Kidney (tissue), 14 donors: ENCODE measurements around the gene LCN2. TPM values are rescaled to one million over a fixed set of nuclear protein-coding genes. Genes with fewer than 3 reads are reported as not detected.
A peak's percentile ranks its signal among the peaks of the same experiment; 100 is the strongest.

Source experiments
- DNase-seq, 5 donors: peaks; one replicate each; pipeline ENCODE4 v3.0.0-alpha.2; 2013 to 2020
- FAIRE-seq: peaks from 2 replicates; lab custom pipeline; 2012; peaks lifted over from hg19 to GRCh38; lab: Jason Lieb, UNC
- H3K27ac ChIP-seq, 2 donors: one replicate each; pipeline ENCODE4 v1.7.0; 2013; ENCODE audit warnings: low read depth in 2 of 2, low read length in 2 of 2, inconsistent platforms in 1 of 2
- H3K27me3 ChIP-seq: one replicate; pipeline ENCODE4 v1.7.1; 2013; ENCODE audit warnings: low read length, inconsistent platforms; ENCODE audit not compliant: control insufficient read depth, insufficient read depth
- H3K36me3 ChIP-seq, 3 donors: one replicate each; pipeline versions ENCODE4 v1.7.0 to v1.7.1; 2013; ENCODE audit warnings: low read length in 3 of 3, control low read depth in 1 of 3, inconsistent platforms in 1 of 3; ENCODE audit not compliant: insufficient read depth in 3 of 3, control insufficient read depth in 2 of 3
- H3K4me1 ChIP-seq, 3 donors: one replicate each; pipeline versions ENCODE4 v1.7.0 to v1.7.1; 2013; ENCODE audit warnings: low read length in 3 of 3, inconsistent platforms in 1 of 3, low read depth in 1 of 3; ENCODE audit not compliant: control insufficient read depth in 2 of 3, insufficient read depth in 2 of 3
- H3K4me3 ChIP-seq, 3 donors: one replicate each; pipeline versions ENCODE4 v1.7.0 to v1.8.1; 2013; ENCODE audit warnings: low read length in 3 of 3, control low read depth in 1 of 3, inconsistent platforms in 1 of 3
- H3K9ac ChIP-seq, 3 donors: one replicate each; pipeline versions ENCODE4 v1.7.0 to v1.7.1; 2013; ENCODE audit warnings: low read length in 3 of 3, control low read depth in 1 of 3, inconsistent platforms in 1 of 3
- H3K9me3 ChIP-seq, 3 donors: one replicate each; pipeline versions ENCODE4 v1.7.0 to v1.7.1; 2013; ENCODE audit warnings: low read length in 3 of 3, control low read depth in 1 of 3, inconsistent platforms in 1 of 3; ENCODE audit not compliant: control insufficient read depth in 2 of 3, insufficient read depth in 1 of 3
- CTCF ChIP-seq: IDR thresholded peaks from 3 replicates; pipeline ENCODE4 v1.5.1; 2012; ENCODE audit warnings: mild to moderate bottlenecking, moderate library complexity, borderline replicate concordance; ENCODE audit not compliant: insufficient read depth; ENCODE audit errors: extremely low read depth
- intact Hi-C: fragments of 100-400 bp; cut with DNase I; formaldehyde crosslinking; loops from one replicate; pipeline ENCODE4 v1.11.1; 2022
- polyA plus RNA-seq: library from polyadenylated mRNA; stranded (reverse); fragments of 350-450 nt; fragmentation: Illumina TruSeq; extraction: RNeasy Lipid Tissue Mini Kit (QIAGEN cat#74804); gene quantifications from one replicate; pipeline ENCODE4 v1.2.3, GENCODE V29; 2014; ENCODE audit warnings: low read depth, low replicate concordance; ENCODE audit not compliant: insufficient read depth
- total RNA-seq: library from RNA; stranded (reverse); fragmentation: NEBNext Ultra II Directional; extraction: Animal tissue kit (Norgen Biotek cat#: 25700); gene quantifications from one replicate; pipeline ENCODE4 v1.2.1, GENCODE V29; 2021
- donor health status: control.
- donor health status: control.
- donor health status: control.
- donor health status: control.
- donor health status: control.
- donor health status: DM: yes; HTN: yes; CAD: no.
- donor health status: Normal renal cell carcinoma (clear cell type).

LCN2 gene
- total and polyA plus RNA-seq, 2 donors from 2014 or later, result 8.2 to 198 TPM

- TF ChIP-seq CTCF, result no peak
- no peak overlapping the region for H3K9ac ChIP-seq
- peaks cover 0 to 9% (median 3%) of the 10 kb centered on the region in 3 donors for H3K4me1 ChIP-seq
- no peaks in the 10 kb centered on the region for H3K9me3 ChIP-seq
- no peak overlapping the region for H3K27ac ChIP-seq
- H3K4me3 ChIP-seq, result peak overlapping the region in 1 of 3 donors; percentile 44
- intact Hi-C loops, result no loop called here
- peaks cover 0 to 2% (median 0%) of the 10 kb centered on the region in 3 donors for H3K36me3 ChIP-seq
- peak in 2 of 5 donors; percentile 36 to 63 for DNase-seq
- FAIRE-seq, result no peak
- no peaks in the 10 kb centered on the region for H3K27me3 ChIP-seq
These were observed 44.3 kb downstream of the LCN2 start for GRCh38 chr9:128193469-128194096.

- intact Hi-C loops, result no loop called here
- TF ChIP-seq CTCF, result no peak
- no peak for DNase-seq
- Histone ChIP-seq H3K9ac (no peak overlapping the region), H3K27me3 (no peaks in the 10 kb centered on the region), H3K36me3 (no peaks in the 10 kb centered on the region), H3K9me3 (no peaks in the 10 kb centered on the region), H3K4me3 (no peak overlapping the region), H3K27ac (no peak overlapping the region), H3K4me1 (peaks cover 0 to 5% (median 0%) of the 10 kb centered on the region in 3 donors)
- no peak for FAIRE-seq
These were observed 52.5 kb downstream of the LCN2 start for GRCh38 chr9:128201441-128202369.

- no peak for TF ChIP-seq CTCF
- H3K4me3 ChIP-seq, result no peak overlapping the region
- no peaks in the 10 kb centered on the region for H3K36me3 ChIP-seq
- peaks cover 0 to 5% (median 0%) of the 10 kb centered on the region in 3 donors for H3K4me1 ChIP-seq
- DNase-seq (no peak), FAIRE-seq (no peak)
- intact Hi-C loops, result no loop called here
- H3K27me3 ChIP-seq, result no peaks in the 10 kb centered on the region
- no peaks in the 10 kb centered on the region for H3K9me3 ChIP-seq
- no peak overlapping the region for H3K9ac ChIP-seq
- no peak overlapping the region for H3K27ac ChIP-seq
These were observed 53.4 kb downstream of the LCN2 start for GRCh38 chr9:128202648-128203023.

Other genes with a start within 250 kb of the LCN2 start
- 74.6 TPM for gene ST6GALNAC6, start 249.8 kb upstream of the LCN2 start, total RNA-seq
- gene ST6GALNAC6, start 249.8 kb upstream of the LCN2 start, polyA plus RNA-seq, result 75.0 TPM
- 31.4 TPM for gene ST6GALNAC4, start 232.4 kb upstream of the LCN2 start, total RNA-seq
- gene ST6GALNAC4, start 232.4 kb upstream of the LCN2 start, polyA plus RNA-seq, result 31.6 TPM
- gene PIP5KL1, start 218.7 kb upstream of the LCN2 start, total RNA-seq, result 3.0 TPM
- 4.3 TPM for gene PIP5KL1, start 218.7 kb upstream of the LCN2 start, polyA plus RNA-seq
- 42.8 TPM for gene DPM2, start 211.6 kb upstream of the LCN2 start, total RNA-seq
- 70.0 TPM for gene DPM2, start 211.6 kb upstream of the LCN2 start, polyA plus RNA-seq
- 75.9 TPM for gene EEIG1, start 168.5 kb upstream of the LCN2 start, total RNA-seq
- gene EEIG1, start 168.5 kb upstream of the LCN2 start, polyA plus RNA-seq, result 34.3 TPM
- 12.3 TPM for gene NAIF1, start 82.1 kb upstream of the LCN2 start, total RNA-seq
- 9.7 TPM for gene NAIF1, start 82.1 kb upstream of the LCN2 start, polyA plus RNA-seq
- gene SLC25A25, start 81.2 kb upstream of the LCN2 start, total RNA-seq, result 24.9 TPM
- 20.4 TPM for gene SLC25A25, start 81.2 kb upstream of the LCN2 start, polyA plus RNA-seq
- gene PTGES2, start 21.7 kb upstream of the LCN2 start, total RNA-seq, result 64.1 TPM
- gene PTGES2, start 21.7 kb upstream of the LCN2 start, polyA plus RNA-seq, result 117 TPM
- 55.6 TPM for gene BBLN, start 10.8 kb downstream of the LCN2 start, total RNA-seq
- 192 TPM for gene BBLN, start 10.8 kb downstream of the LCN2 start, polyA plus RNA-seq
- 89.9 TPM for gene CIZ1, start 42.1 kb downstream of the LCN2 start, total RNA-seq
- gene CIZ1, start 42.1 kb downstream of the LCN2 start, polyA plus RNA-seq, result 48.1 TPM
- 22.6 TPM for gene DNM1, start 53.9 kb downstream of the LCN2 start, total RNA-seq
- 7.3 TPM for gene DNM1, start 53.9 kb downstream of the LCN2 start, polyA plus RNA-seq
- 79.7 TPM for gene GOLGA2, start 126.6 kb downstream of the LCN2 start, total RNA-seq
- gene GOLGA2, start 126.6 kb downstream of the LCN2 start, polyA plus RNA-seq, result 42.9 TPM
- gene SWI5, start 126.8 kb downstream of the LCN2 start, total RNA-seq, result 20.3 TPM
- 67.8 TPM for gene SWI5, start 126.8 kb downstream of the LCN2 start, polyA plus RNA-seq
- gene TRUB2, start 173.0 kb downstream of the LCN2 start, total RNA-seq, result 22.4 TPM
- gene TRUB2, start 173.0 kb downstream of the LCN2 start, polyA plus RNA-seq, result 40.8 TPM
- gene COQ4, start 173.4 kb downstream of the LCN2 start, total RNA-seq, result 59.7 TPM
- gene COQ4, start 173.4 kb downstream of the LCN2 start, polyA plus RNA-seq, result 111 TPM
- gene SLC27A4, start 191.1 kb downstream of the LCN2 start, total RNA-seq, result 29.3 TPM
- gene SLC27A4, start 191.1 kb downstream of the LCN2 start, polyA plus RNA-seq, result 58.7 TPM
- gene URM1, start 221.9 kb downstream of the LCN2 start, total RNA-seq, result 55.2 TPM
- 55.9 TPM for gene URM1, start 221.9 kb downstream of the LCN2 start, polyA plus RNA-seq